ENCODE data around the gene LIMS4.
"Not testable (repeated sequence)": the region's sequence is repeated elsewhere in the genome, so short reads cannot be mapped to it uniquely, and the experiment has no call there.

Gene LIMS4

DNA sequence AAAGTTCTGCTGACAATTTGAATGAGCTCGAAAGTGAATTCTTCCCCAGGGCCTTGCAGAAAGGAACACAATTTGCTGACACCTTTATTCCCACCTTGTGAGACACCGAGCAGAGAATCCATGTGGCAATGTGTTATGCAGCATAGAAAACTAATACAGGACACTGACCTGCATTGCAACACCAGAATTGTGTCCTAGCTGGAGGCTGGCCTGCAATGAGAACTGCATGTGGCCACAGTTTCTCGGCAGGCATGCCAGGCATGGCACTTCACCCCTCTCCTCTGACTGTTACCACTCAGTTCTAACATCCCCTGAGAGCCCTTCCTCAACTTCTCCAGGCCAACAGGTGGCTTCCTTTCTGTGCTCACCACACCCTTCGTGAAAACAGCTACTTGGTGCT is 46.9 kb downstream of the LIMS4 start:
- H3K27me3 ChIP-seq (ENCODE audit: insufficient read depth, low read length); H3K36me3 ChIP-seq (ENCODE audit: insufficient read depth, low read length); H3K9me3 ChIP-seq (ENCODE audit: low read length); H3K4me3 ChIP-seq (ENCODE audit: low read length); H3K4me1 ChIP-seq (ENCODE audit: insufficient read depth, low read length); H2AFZ ChIP-seq (ENCODE audit: low read depth, low read length): not testable (repeated sequence)

DNA sequence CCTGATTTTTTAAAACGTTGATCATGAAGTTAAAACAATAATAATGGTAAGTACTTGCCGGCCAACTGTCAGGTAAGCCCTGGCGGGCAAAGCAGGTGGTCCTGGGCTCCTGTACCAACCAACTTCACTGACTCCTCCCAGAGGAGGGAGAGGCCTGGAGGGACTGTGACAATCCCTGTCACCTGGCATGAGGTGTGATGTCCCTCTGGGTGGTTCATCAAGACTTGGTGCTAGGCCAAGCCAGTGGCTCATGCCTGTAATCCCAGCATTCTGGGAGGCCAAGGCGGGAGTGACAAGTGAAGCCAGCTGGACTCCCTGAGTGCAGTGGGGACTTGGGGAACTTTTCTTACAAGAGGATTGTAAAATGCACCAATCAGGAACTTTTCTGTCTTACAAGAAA is 48.2 kb downstream of the LIMS4 start:
- H2AFZ ChIP-seq (ENCODE audit: low read depth, low read length); H3K9me3 ChIP-seq (ENCODE audit: low read length); H3K4me3 ChIP-seq (ENCODE audit: low read length); H3K27me3 ChIP-seq (ENCODE audit: insufficient read depth, low read length); H3K4me1 ChIP-seq (ENCODE audit: insufficient read depth, low read length); H3K36me3 ChIP-seq (ENCODE audit: insufficient read depth, low read length): not testable (repeated sequence)

DNA sequence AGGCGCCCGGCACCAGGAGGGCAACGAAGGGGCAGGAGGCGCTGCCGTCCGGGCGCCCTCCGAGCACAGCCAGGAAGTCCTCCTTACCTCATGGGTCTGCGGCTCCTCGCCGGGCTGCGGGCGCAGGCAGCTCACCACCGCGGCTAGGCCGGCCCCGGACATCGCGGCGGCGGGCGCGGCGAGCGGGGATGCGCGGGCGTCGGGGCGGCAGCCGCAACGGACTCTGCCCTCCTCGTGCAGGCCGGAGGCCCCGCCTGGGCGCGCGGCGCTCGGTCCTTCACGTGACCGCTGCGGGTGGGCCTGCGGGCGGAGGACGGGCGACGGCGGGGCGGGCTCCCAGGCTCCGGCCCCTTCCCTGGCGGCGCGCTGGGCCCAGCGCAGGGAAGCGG is 49.0 kb downstream of the LIMS4 start:
- not testable (repeated sequence) for H2AFZ ChIP-seq (ENCODE audit: low read depth, low read length)

GRCh38 chr2:110422852-110423573 is 49.6 kb downstream of the LIMS4 start:
- H3K4me1 ChIP-seq (ENCODE audit: insufficient read depth, low read length), result not testable (repeated sequence)

More for the DNA sequence above, 49.0 kb downstream of the LIMS4 start:
- H3K36me3 ChIP-seq (ENCODE audit: insufficient read depth, low read length); H3K4me3 ChIP-seq (ENCODE audit: low read length); H3K9me3 ChIP-seq (ENCODE audit: low read length); H3K27me3 ChIP-seq (ENCODE audit: insufficient read depth, low read length); H3K4me1 ChIP-seq (ENCODE audit: insufficient read depth, low read length): not testable (repeated sequence)

GRCh38 chr2:110420641-110421354 is 51.8 kb downstream of the LIMS4 start:
- H3K9me3 ChIP-seq (ENCODE audit: low read length); H3K4me3 ChIP-seq (ENCODE audit: low read length); H3K36me3 ChIP-seq (ENCODE audit: insufficient read depth, low read length); H3K27me3 ChIP-seq (ENCODE audit: insufficient read depth, low read length); H2AFZ ChIP-seq (ENCODE audit: low read depth, low read length); H3K4me1 ChIP-seq (ENCODE audit: insufficient read depth, low read length): not testable (repeated sequence)

More at GRCh38 chr2:110422852-110423573, 49.6 kb downstream of the LIMS4 start:
- H3K9me3 ChIP-seq (ENCODE audit: low read length); H2AFZ ChIP-seq (ENCODE audit: low read depth, low read length); H3K4me3 ChIP-seq (ENCODE audit: low read length); H3K27me3 ChIP-seq (ENCODE audit: insufficient read depth, low read length); H3K36me3 ChIP-seq (ENCODE audit: insufficient read depth, low read length): not testable (repeated sequence)

DNA sequence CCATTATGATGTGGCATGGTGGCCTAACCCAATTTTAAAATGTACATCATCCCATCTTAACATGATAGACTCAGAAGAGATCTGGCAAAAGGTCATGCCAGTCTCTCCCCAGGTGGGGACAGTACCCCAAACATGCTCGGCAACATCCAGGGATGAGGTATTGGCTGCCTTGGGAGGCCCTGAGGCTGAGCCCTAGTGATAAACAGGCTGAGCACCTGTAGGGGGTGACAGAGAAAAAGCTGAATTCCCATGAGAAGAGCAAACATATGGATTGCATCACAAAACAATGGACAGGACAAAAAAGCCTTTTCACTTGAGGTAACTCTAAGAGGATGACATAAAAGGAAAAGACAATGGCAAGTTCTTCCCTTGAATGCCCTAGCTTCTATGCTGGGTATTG is 65.5 kb downstream of the LIMS4 start:
- not testable (repeated sequence) for H3K36me3 ChIP-seq (ENCODE audit: insufficient read depth, low read length)

DNA sequence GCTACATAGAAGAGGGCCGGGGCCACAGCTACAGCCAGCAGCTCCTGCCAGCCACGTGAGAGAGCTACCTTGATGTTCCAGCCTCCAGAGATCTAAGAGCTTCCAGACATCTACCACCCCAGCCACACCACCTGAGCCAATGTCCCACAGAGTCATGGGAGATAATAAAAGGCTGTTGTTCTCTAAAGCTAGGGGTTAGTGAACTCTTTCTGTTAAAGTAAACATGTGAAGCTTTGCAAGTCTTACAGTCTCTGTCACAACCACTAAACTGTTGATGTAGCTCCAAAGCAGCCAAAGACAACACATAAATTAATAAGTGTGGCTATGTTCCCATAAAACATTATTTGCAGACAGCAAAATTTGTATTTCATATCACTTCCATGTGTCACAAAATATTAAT is 67.6 kb downstream of the LIMS4 start:
- H3K9me3 ChIP-seq (ENCODE audit: low read length); H3K4me1 ChIP-seq (ENCODE audit: insufficient read depth, low read length); H2AFZ ChIP-seq (ENCODE audit: low read depth, low read length); H3K27me3 ChIP-seq (ENCODE audit: insufficient read depth, low read length); H3K36me3 ChIP-seq (ENCODE audit: insufficient read depth, low read length); H3K4me3 ChIP-seq (ENCODE audit: low read length): not testable (repeated sequence)

More for the DNA sequence above, 65.5 kb downstream of the LIMS4 start:
- H2AFZ ChIP-seq (ENCODE audit: low read depth, low read length); H3K27me3 ChIP-seq (ENCODE audit: insufficient read depth, low read length); H3K4me1 ChIP-seq (ENCODE audit: insufficient read depth, low read length); H3K9me3 ChIP-seq (ENCODE audit: low read length); H3K4me3 ChIP-seq (ENCODE audit: low read length): not testable (repeated sequence)

DNA sequence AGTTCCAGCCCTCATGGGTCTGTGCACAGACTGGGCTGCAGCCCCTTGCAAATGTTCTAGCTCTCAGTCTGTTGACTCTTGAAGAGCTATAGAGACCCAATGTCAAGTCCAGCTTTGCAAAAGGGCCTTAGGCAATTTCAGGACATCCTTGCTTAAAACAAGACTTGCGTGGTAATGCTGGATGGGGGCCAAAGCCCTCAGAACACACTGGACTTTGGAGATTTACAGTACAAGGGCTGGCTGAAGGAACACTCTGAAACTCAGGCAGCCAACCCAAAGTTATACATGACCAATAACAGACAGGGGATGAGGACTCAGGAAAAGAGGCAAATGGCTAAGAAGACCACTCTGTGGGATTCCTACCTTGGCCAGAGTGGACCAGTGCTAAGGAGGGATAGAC is 68.4 kb downstream of the LIMS4 start:
- not testable (repeated sequence) for H2AFZ ChIP-seq (ENCODE audit: low read depth, low read length); H3K4me1 ChIP-seq (ENCODE audit: insufficient read depth, low read length); H3K4me3 ChIP-seq (ENCODE audit: low read length); H3K27me3 ChIP-seq (ENCODE audit: insufficient read depth, low read length); H3K9me3 ChIP-seq (ENCODE audit: low read length); H3K36me3 ChIP-seq (ENCODE audit: insufficient read depth, low read length)

DNA sequence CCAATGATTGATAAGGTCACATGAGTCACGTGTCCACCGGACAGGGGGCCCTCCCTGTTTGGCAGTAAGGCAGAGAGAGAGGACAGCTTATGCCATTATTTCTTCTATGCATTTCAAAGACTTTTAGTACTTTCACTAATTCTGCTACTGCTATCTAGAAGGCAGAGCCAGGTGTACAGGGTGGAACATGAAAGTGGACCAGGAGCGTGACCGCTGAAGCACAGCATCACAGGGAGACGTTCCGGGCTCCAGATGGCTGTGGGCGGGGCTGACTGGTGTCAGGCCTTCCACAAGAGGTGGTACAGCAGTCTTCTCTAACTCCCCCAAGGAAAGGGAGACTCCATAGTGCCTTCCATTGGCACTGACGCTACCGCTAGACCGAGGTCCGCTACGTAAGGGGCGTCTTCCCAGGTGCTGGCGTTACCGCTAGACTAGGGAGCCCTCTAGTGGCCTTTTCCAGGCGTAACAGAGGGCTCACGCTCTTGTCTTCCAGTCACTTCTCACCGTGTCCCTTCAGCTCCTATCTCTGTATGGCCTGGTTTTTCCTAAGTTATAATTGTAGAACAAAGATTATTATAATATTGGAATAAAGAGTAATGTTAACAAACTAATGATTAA is 71.5 kb downstream of the LIMS4 start:
- H3K27me3 ChIP-seq (ENCODE audit: insufficient read depth, low read length); H3K9me3 ChIP-seq (ENCODE audit: low read length); H3K36me3 ChIP-seq (ENCODE audit: insufficient read depth, low read length); H2AFZ ChIP-seq (ENCODE audit: low read depth, low read length); H3K4me1 ChIP-seq (ENCODE audit: insufficient read depth, low read length); H3K4me3 ChIP-seq (ENCODE audit: low read length): not testable (repeated sequence)

DNA sequence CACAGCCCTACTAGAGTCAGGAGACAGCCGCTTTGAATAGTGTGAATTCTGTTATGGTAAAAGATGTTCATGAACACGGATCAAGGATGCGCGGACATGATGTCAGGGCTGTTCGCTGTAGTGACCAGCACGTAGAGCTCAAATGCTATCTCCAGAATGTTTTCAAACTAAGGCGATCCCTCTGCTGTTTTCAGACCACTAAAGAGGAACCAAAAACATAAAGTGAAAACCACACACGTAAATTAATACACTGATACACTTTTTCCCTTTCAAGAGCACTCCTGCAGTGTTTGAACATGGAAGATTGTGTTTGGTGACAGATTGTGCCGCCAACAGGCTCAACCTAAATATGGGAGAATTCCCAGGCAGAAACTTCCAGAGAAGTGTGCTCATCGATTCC is 73.2 kb downstream of the LIMS4 start:
- H3K9me3 ChIP-seq (ENCODE audit: low read length); H3K27me3 ChIP-seq (ENCODE audit: insufficient read depth, low read length); H3K4me1 ChIP-seq (ENCODE audit: insufficient read depth, low read length); H3K4me3 ChIP-seq (ENCODE audit: low read length); H2AFZ ChIP-seq (ENCODE audit: low read depth, low read length); H3K36me3 ChIP-seq (ENCODE audit: insufficient read depth, low read length): not testable (repeated sequence)

DNA sequence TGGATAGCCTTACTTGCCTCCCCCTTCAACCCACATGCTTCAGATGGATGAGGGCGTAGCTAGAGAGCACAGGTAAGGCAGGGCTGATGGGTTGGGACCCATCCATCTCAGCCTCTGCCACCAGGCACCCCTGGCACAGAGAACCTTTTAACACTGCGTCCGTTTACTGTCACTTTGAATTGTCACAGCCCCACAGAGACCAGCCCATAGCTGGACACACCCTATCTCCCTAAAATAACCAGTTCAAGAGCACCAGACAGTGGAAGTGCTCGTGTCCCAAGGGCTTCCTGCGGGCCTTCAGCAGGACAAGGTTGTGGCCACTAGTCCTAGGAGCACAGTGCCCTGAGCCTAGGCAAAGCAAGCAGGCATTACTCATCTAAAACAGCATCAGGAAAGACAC is 76.6 kb downstream of the LIMS4 start:
- not testable (repeated sequence) for H3K9me3 ChIP-seq (ENCODE audit: low read length); H3K36me3 ChIP-seq (ENCODE audit: insufficient read depth, low read length); H3K4me3 ChIP-seq (ENCODE audit: low read length); H3K4me1 ChIP-seq (ENCODE audit: insufficient read depth, low read length); H2AFZ ChIP-seq (ENCODE audit: low read depth, low read length); H3K27me3 ChIP-seq (ENCODE audit: insufficient read depth, low read length)

Measured in neuron (in vitro differentiated cells).